GM19099 (cell line): ENCODE results near the gene ASPM.

Source experiments
- POLR2A ChIP-seq: IDR thresholded peaks from 3 replicates; pipeline ENCODE4 v1.6.1; 2011; ENCODE audit warnings: low read depth; ENCODE audit not compliant: insufficient read length; ENCODE audit errors: extremely low read depth

The ASPM gene

DNA sequence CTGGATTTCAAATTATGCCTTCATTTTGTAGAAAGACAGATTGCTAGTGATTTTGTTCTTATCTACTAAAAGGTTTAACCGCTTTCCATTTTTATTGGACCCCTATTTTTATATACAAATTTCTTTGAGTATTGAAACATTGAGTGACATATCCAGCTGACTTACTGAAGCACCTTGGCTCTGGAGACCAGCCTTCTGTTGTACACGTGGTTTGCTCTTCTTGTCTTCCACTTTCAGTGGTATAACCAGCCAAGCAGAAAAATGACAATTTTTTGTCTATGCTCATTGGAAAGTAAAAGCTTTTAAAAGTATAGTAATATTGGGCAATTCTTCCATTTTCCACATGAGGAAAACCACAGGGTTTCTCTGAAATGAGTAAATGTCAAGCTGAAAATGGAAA is 83.8 kb downstream of the ASPM start:
- no peak for TF ChIP-seq POLR2A

DNA sequence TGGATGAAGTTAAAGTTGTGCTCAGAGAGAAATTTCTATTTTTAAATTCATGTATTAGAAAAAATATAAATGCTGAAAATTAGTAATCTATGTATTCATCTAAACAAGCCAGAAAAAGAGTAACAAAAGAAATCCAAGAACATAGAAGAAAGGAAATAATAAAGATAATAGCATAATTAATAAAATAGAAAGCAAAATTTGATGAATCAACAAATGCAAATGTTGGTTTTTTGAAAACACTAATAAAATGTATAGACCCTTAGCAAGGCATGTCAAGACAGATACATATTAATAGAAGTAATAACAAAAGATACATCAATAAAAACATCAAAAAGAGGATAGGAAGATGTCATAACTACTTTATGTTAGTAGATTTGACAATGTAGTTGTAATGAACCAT is 97.4 kb downstream of the ASPM start:
- no peak for TF ChIP-seq POLR2A

DNA sequence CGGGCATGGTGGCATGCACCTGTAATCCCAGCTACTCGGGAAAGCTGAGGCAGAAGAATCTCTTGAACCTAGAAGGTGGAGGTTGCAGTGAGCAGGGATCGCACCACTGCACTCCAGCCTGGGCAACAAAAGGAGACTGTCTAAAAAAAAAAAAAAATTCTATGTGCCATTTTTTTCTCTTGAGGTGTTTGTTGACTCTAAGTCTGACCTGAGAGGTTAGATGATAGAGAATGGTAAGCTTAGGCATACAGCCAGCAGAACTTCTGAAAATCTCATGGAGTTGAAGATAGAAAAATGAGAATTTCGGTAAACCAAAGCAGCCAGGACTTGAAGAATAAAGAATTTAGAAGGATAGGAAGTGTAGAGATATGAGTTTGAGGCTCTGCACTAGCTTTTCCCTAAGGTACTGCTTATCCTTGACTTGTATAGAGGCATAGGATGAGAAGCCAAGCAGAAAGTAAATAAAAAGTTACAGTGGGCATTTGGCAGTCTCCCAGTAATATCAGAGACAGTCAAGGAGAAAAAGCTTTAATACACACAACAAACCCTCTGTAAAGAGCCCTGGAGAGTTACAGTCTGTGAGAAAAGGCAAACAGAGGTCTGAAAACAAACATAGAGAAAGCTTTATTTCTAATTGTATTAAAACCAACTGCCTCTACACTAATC is 103.7 kb downstream of the ASPM start:
- TF ChIP-seq POLR2A, result no peak

DNA sequence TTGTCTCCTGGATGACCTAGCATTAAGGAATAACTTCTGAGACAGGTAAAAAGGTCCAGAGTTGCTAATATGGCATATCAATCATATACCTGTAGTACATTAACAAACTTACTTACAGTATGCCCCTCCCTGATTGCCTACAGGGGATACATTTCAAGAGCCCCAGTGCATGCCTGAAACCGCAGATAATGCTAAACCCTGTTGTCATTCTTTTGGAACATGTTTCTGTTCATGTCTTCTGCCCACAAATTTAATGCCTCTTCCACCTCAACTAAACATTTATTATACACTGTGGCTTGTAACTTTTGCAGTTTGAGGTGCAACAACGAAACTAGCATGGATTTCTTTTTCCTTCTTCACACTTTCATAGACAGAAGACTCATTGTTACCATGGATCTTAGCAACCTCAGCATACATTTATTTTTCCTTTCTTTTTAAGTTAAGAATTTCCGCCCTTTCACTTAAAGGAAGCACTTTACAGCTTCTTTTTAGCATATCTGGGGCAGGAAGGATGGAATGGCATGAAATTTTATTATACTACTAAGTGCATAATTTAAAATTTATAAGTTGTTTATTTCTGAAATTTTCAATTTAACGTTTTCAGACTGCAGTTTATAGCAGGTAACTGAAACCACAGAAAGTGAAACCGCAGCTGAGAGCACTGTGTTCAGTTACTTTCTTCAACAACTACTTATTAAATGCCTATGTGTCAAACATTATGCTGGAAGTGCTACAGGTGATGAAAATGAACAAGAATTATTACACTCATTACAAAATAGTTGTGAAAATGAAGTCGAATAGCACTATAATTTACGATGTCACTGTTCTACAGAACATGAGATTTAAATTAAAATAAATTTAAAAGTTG is 104.7 kb downstream of the ASPM start:
- TF ChIP-seq POLR2A, result no peak

DNA sequence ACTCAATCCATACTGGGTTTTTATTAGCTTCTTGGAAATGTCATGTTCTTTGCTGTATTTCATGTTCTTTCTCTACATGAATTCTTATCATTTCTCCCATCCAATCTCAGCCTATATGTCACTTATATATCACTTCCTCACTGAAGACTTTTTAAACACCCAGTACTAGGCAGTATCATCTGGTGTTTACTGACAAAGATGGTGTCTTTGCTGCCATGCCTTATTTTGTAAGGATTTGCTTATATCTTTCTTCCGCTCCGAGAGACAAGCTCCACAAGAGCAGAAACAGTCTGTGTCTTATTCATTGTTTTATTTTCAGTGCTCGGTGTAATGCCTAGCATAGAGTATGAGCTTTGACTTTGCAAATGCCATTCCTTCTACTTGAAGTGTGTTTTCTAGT is 109.6 kb downstream of the ASPM start:
- no peak for TF ChIP-seq POLR2A
